Mesendoderm (in vitro differentiated cells): ENCODE measurements around the gene GNB1L.

ENCODE experiments used
- DNase-seq: peaks from one replicate; pipeline ENCODE4 v3.0.0; 2013
- H2AK5ac ChIP-seq: 2 replicates; pipeline ENCODE4 v1.6.1; 2013; ENCODE audit warnings: low read length, inconsistent platforms
- H2BK120ac ChIP-seq: 2 replicates; pipeline ENCODE4 v1.6.1; 2013; ENCODE audit warnings: low read depth, mild to moderate bottlenecking, low read length, moderate library complexity, mixed read lengths
- H2BK15ac ChIP-seq: replicated peaks from 2 replicates; pipeline ENCODE4 v1.6.1; 2013; ENCODE audit warnings: low read depth, mild to moderate bottlenecking, moderate library complexity
- H2BK5ac ChIP-seq: 2 replicates; pipeline ENCODE4 v1.6.1; 2013; ENCODE audit warnings: low read length, inconsistent platforms
- H3K18ac ChIP-seq: 2 replicates; pipeline ENCODE4 v1.6.1; 2013; ENCODE audit warnings: mild to moderate bottlenecking, low read length, mixed read lengths
- H3K23ac ChIP-seq: one replicate; pipeline ENCODE4 v1.6.1; 2013; ENCODE audit warnings: low read length
- H3K27ac ChIP-seq: 2 replicates; pipeline ENCODE4 v1.5.1; 2013; ENCODE audit warnings: low read depth, mild to moderate bottlenecking, inconsistent platforms, low read length, moderate library complexity
- H3K27me3 ChIP-seq: 2 replicates; pipeline ENCODE4 v1.6.1; 2013; ENCODE audit warnings: low read length, control low read depth, mild to moderate bottlenecking, inconsistent platforms; ENCODE audit not compliant: insufficient read depth, poor library complexity
- H3K36me3 ChIP-seq: 2 replicates; pipeline ENCODE4 v1.6.1; 2013; ENCODE audit warnings: low read length, inconsistent platforms; ENCODE audit not compliant: control insufficient read depth, insufficient read depth
- H3K4ac ChIP-seq: one replicate; pipeline ENCODE4 v1.6.1; 2013; ENCODE audit warnings: low read depth, mild to moderate bottlenecking, low read length, moderate library complexity
- H3K4me1 ChIP-seq: 2 replicates; pipeline ENCODE4 v1.6.1; 2013; ENCODE audit warnings: low read depth, low read length, inconsistent platforms; ENCODE audit not compliant: control insufficient read depth
- H3K4me2 ChIP-seq: 2 replicates; pipeline ENCODE4 v1.6.1; 2013; ENCODE audit warnings: low read length
- H3K4me3 ChIP-seq: 2 replicates; pipeline ENCODE4 v1.5.1; 2013; ENCODE audit warnings: mild to moderate bottlenecking, low read length
- H3K56ac ChIP-seq: one replicate; pipeline ENCODE4 v1.6.1; 2013; ENCODE audit warnings: low read length
- H3K79me1 ChIP-seq: 2 replicates; pipeline ENCODE4 v1.6.1; 2013; ENCODE audit warnings: low read length, inconsistent platforms
- H3K79me2 ChIP-seq: 2 replicates; pipeline ENCODE4 v1.6.1; 2013; ENCODE audit warnings: mild to moderate bottlenecking, low read length; ENCODE audit not compliant: control insufficient read depth, insufficient read depth
- H3K9ac ChIP-seq: 2 replicates; pipeline ENCODE4 v1.6.1; 2013; ENCODE audit warnings: low read length, inconsistent platforms
- H4K5ac ChIP-seq: one replicate; pipeline ENCODE4 v1.6.1; 2013; ENCODE audit warnings: low read length
- H4K8ac ChIP-seq: one replicate; pipeline ENCODE4 v1.6.1; 2013; ENCODE audit warnings: low read depth, mild to moderate bottlenecking, control low read depth, low read length, moderate library complexity
- WGBS: extraction: QIAGEN DNeasy Blood & Tissue Kit; methylation state at CpG from one replicate; pipeline ENCODE4 v1.1.7; 2013; ENCODE audit warnings: low lambda C conversion rate, missing lambda C conversion rate; ENCODE audit not compliant: insufficient coverage; ENCODE audit errors: extremely low coverage; 5-methylcytosine and 5-hydroxymethylcytosine counted together

GNB1L gene

DNA sequence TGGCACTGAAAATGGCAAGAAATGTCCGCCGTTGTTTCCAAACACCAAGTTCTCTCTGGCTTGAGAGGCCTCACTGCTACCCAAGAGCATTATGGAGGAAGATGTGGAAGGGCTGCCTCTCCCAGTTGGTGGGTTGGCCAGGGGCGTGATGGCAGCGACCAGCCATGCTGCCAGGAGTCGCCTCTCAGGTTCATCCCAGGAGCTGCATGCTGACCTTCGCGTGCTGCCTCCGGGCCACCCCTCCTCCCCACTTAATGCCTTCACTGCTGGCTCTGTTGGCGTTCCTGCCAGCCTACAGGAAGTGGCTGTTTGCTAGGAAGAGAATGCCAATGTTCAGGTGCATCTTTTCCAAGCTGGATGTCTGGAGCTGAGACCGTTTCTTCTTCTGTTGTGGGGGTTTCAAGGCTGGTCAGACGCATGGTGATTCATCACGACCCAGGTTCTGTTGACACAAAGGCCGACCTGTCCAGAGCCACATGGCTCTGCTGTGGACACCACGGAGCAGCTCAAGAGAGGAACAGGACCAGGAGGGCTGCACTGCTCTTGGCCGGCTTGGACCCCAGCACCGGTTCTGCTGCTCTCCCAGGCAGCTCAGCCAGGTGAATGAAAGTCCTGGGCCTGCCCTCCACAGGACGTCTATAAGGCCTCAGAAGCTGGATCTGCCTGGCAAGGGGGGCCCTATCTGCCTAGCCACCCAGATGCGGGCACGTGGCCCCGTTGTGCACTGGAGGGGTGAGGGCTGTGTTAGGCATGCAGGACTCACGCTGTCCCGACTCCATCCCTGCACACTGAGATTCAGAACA, 69.0 kb downstream of the GNB1L start:
- no peaks in the 10 kb centered on the region for H3K4me1 ChIP-seq
- H3K36me3 ChIP-seq: no peaks in the 10 kb centered on the region
- no peak overlapping the region for H2BK5ac ChIP-seq
- H3K4me2 ChIP-seq: no peak overlapping the region
- no peak overlapping the region for H4K8ac ChIP-seq
- no peak overlapping the region for H2BK120ac ChIP-seq
- DNase-seq: no peak
- H3K4me3 ChIP-seq: no peak overlapping the region
- no peak overlapping the region for H2BK15ac ChIP-seq
- H3K9ac ChIP-seq: no peak overlapping the region
- no peaks in the 10 kb centered on the region for H3K27me3 ChIP-seq
- H3K27ac ChIP-seq: no peak overlapping the region
- no peak overlapping the region for H4K5ac ChIP-seq
- H3K4ac ChIP-seq: no peak overlapping the region
- no peaks in the 10 kb centered on the region for H3K79me1 ChIP-seq
- H3K23ac ChIP-seq: no peak overlapping the region
- no CpG with 5 or more reads among the region's 22 CpGs for whole genome bisulfite sequencing
- no peak overlapping the region for H3K56ac ChIP-seq
- H3K79me2 ChIP-seq: no peaks in the 10 kb centered on the region
- H2AK5ac ChIP-seq: no peak overlapping the region
- H3K18ac ChIP-seq: no peak overlapping the region

DNA sequence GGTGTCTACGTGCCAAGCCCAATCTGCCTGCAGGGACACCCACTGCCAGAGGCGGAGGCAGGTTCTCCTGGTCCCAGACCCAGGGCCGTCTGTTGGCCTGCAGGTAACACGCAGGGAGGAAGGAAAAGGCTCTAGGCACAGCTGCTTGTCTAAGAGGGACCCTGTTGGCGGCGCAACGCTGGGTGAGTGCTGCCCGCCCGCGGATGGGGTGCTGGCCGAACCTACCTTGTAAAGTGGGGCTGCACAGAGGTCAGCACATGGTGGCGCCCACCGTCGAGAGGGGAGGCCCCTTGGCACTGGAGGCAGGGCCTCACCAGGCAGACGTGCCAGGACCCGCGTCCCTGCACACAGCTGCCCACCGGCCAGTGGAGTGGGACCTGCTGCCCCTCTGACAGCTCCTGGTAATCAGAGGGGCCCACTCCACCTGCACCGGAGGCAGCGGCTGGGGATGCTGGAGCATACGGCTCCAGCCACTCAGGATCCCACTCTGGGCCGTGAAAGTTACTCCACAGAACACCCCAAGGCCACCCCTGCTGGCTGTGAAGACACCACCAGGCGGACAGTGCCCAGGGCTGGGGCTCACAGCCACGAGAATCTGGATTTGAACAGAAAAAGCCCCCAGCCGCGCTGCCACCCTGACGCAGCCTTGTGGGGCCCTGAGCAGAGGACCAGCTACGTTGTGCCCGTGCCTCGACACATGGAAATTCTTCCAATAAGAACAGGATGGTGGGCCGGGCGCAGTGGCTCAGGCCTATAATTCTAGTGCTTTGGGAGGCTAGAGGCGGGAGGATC, 70.1 kb downstream of the GNB1L start:
- Histone ChIP-seq H3K4ac (no peak overlapping the region), H3K4me3 (no peak overlapping the region), H3K4me2 (no peak overlapping the region), H4K5ac (no peak overlapping the region), H4K8ac (no peak overlapping the region), H3K23ac (no peak overlapping the region), H3K27me3 (no peaks in the 10 kb centered on the region), H2BK120ac (no peak overlapping the region), H3K9ac (no peak overlapping the region), H3K4me1 (no peaks in the 10 kb centered on the region), H3K56ac (no peak overlapping the region), H2BK5ac (no peak overlapping the region), H3K27ac (no peak overlapping the region), H3K36me3 (no peaks in the 10 kb centered on the region), H3K18ac (no peak overlapping the region), H3K79me1 (no peaks in the 10 kb centered on the region), H2BK15ac (no peak overlapping the region), H2AK5ac (no peak overlapping the region), H3K79me2 (no peaks in the 10 kb centered on the region)
- no CpG with 5 or more reads among the region's 33 CpGs for WGBS
- DNase-seq: no peak

DNA sequence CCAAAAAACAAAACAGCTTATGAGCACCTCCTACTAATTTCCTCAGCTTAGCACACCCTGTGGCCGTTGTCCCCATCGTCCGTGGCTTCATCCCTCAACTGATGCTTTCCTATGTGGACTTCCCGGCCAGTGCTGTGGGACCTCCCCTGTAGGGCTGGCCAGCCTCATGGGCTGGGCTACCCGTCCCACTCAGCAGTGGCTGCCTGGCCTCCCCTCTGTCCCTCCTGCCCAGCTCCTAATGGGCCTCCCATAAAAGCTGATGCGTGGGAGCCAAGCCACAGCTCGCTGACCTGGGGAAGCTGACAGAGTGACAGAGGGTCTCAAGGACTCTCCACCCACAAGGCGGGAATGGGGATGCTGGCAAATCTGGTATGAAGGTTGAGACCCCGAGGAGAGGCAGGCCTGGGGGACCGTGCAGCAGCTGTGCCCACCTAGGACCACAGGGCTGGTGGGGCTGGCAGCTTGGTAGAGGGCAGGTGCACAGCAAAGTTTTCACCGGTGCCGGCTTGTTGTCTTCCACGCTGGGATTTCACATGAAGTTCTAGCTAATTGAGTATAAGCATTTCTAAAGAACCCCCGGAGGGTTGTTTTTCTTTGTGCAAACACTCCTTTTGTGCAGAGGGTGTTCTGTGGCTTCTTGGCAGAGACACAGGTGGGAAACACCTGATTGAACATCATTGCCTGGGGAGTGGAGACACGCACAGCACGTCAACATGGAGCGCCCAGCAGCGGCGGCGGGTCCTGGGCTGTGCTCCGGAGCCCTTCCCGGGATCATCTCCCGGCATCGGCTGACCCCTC, 70.9 kb downstream of the GNB1L start:
- Histone ChIP-seq H4K8ac (no peak overlapping the region), H2BK5ac (no peak overlapping the region), H2BK120ac (no peak overlapping the region), H2AK5ac (no peak overlapping the region), H3K4me1 (no peaks in the 10 kb centered on the region), H4K5ac (no peak overlapping the region), H3K56ac (no peak overlapping the region), H3K4me3 (no peak overlapping the region), H3K9ac (no peak overlapping the region), H3K4me2 (no peak overlapping the region), H3K27ac (no peak overlapping the region), H3K79me2 (no peaks in the 10 kb centered on the region), H3K23ac (no peak overlapping the region), H2BK15ac (no peak overlapping the region), H3K79me1 (no peaks in the 10 kb centered on the region), H3K27me3 (no peaks in the 10 kb centered on the region), H3K18ac (no peak overlapping the region), H3K36me3 (no peaks in the 10 kb centered on the region), H3K4ac (no peak overlapping the region)
- DNase-seq: no peak
- no CpG with 5 or more reads among the region's 24 CpGs for WGBS

DNA sequence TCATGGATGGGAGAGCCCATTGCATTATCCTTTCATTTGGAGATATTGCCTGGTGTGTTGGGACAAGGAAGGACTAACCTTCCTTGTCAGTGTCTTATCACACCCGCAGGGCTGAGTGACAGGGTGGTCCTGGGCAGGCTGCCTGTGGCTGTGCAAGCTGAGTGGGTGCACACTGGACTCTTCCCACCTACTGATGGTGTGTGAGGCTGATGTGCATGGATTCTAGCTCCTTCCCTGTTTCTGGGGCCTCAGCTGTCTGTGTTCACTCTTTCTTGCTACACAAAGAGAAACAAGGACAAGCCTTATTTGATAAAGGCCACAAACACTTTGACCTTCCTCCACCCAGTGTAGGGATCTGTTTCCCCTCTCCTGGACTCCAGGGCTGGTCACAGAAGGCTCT, 72.1 kb downstream of the GNB1L start:
- WGBS: no CpG with 5 or more reads among the region's 1 CpG
- no peak overlapping the region for H3K56ac ChIP-seq
- H3K36me3 ChIP-seq: no peaks in the 10 kb centered on the region
- no peak overlapping the region for H4K5ac ChIP-seq
- H3K79me1 ChIP-seq: no peaks in the 10 kb centered on the region
- no peak overlapping the region for H4K8ac ChIP-seq
- H3K4ac ChIP-seq: no peak overlapping the region
- no peak overlapping the region for H2AK5ac ChIP-seq
- no peak overlapping the region for H3K18ac ChIP-seq
- H3K23ac ChIP-seq: no peak overlapping the region
- no peaks in the 10 kb centered on the region for H3K27me3 ChIP-seq
- no peaks in the 10 kb centered on the region for H3K79me2 ChIP-seq
- no peak overlapping the region for H2BK5ac ChIP-seq
- H3K27ac ChIP-seq: no peak overlapping the region
- H3K9ac ChIP-seq: no peak overlapping the region
- DNase-seq: no peak
- no peak overlapping the region for H2BK15ac ChIP-seq
- no peak overlapping the region for H2BK120ac ChIP-seq
- no peaks in the 10 kb centered on the region for H3K4me1 ChIP-seq
- H3K4me2 ChIP-seq: no peak overlapping the region
- no peak overlapping the region for H3K4me3 ChIP-seq

DNA sequence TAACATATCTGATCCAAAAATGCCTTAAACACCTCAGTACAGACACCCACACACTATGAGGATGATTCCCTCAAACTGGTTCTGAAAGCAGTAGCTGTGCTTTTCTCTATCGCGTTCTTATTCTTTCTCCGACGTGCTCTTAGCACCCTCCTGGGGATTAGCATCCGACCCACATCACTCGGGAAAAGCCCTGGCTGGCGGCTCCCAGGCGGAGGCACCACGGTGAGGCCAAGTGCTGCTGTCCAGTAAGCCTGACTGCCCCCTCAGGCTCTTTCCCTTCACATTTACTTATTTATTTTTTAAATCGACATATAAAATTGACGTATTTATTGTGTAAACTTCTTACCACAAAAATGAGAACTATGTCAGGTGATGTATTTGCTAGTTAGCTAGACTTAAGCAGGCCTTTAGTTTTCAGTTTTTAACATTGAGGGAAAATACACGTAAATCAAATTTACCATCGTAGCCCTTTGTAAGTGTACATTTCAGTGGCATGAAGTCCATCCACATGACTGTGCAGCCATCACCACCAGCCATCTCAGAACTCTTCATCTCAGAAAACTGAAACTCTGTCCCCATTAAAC, 74.9 kb downstream of the GNB1L start:
- H2BK15ac ChIP-seq: no peak overlapping the region
- H3K4me2 ChIP-seq: no peak overlapping the region
- no peak overlapping the region for H2AK5ac ChIP-seq
- no peaks in the 10 kb centered on the region for H3K79me1 ChIP-seq
- no peaks in the 10 kb centered on the region for H3K27me3 ChIP-seq
- no peak overlapping the region for H3K56ac ChIP-seq
- no peak overlapping the region for H2BK5ac ChIP-seq
- no peak for DNase-seq
- no peak overlapping the region for H3K23ac ChIP-seq
- no peak overlapping the region for H2BK120ac ChIP-seq
- H3K4me3 ChIP-seq: no peak overlapping the region
- H3K36me3 ChIP-seq: no peaks in the 10 kb centered on the region
- no peak overlapping the region for H4K5ac ChIP-seq
- no peaks in the 10 kb centered on the region for H3K4me1 ChIP-seq
- H4K8ac ChIP-seq: no peak overlapping the region
- no peak overlapping the region for H3K9ac ChIP-seq
- WGBS: no CpG with 5 or more reads among the region's 13 CpGs
- H3K18ac ChIP-seq: no peak overlapping the region
- H3K79me2 ChIP-seq: no peaks in the 10 kb centered on the region
- H3K27ac ChIP-seq: no peak overlapping the region
- no peak overlapping the region for H3K4ac ChIP-seq
